ENCODE results near the gene HSPB6. TPM values are rescaled to one million over a fixed set of nuclear protein-coding genes. Genes with fewer than 3 reads are reported as not detected.

HSPB6 gene
- total RNA-seq, 1 donor from 2014 or later: 21.7 TPM

DNA sequence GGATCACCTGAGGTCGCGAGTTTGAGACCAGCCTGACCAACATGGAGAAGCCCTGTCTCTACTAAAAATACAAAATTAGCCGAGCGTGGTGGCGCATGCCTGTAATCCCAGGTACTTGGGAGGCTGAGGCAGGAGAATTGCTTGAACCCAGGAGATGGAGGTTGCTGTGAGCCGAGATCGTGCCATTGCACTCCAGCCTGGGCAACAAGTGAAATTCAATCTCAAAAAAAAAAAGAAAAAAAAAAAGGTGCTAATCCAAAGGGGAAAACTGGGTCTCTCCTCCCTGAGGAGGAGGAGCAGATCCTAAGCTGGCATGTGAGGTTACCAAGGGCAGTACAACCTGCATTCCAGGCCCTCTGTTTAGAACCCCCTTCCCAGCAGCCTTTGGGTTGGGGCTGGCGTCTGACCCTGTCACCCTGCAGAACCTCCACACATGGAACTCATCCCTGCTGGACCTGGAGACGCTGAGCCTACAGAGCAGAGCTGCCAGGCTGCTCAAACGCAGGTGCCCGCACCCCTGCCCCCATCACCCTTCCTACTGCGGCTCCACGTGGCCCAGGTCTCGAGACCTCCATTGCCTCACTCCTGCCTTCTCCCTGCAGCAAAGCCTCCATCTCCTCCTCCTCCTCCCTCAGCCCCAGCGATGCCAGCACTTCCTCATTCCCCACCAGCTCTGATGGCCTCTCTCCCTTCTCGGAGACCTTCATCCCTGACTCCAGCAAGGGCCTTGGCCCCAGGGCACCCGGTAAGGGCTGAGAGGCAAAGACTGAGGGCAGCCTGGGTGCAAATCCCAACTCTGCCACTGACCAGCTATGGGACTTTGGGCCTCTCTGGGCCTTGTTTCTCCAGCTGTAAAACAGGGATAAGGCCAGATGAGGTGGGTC is 7.8 kb upstream of the HSPB6 start:
- DNase-seq (ENCODE audit: low spot score in 2 of 2, unreplicated experiment in 2 of 2): no peak
- Mint-ChIP-seq H3K4me1 (peaks cover 3% of the 10 kb centered on the region), H3K27ac (no peak overlapping the region), H3K27me3 (ENCODE audit: low read depth) (no peaks in the 10 kb centered on the region), H3K4me3 (no peak overlapping the region), H3K9me3 (no peaks in the 10 kb centered on the region), H3K36me3 (peaks cover 14% of the 10 kb centered on the region)
- no peak for TF ChIP-seq CTCF (IDR thresholded peaks at IDR 0.05; ENCODE audit: unreplicated experiment)

GRCh38 chr19:35760711-35761349 is 4.0 kb upstream of the HSPB6 start:
- no peak overlapping the region for H3K4me3 Mint-ChIP-seq
- TF ChIP-seq CTCF (IDR thresholded peaks at IDR 0.05; ENCODE audit: unreplicated experiment): no peak
- peaks cover 5% of the 10 kb centered on the region for H3K27me3 Mint-ChIP-seq (ENCODE audit: low read depth)
- no peak for DNase-seq (ENCODE audit: low spot score in 2 of 2, unreplicated experiment in 2 of 2)
- H3K9me3 Mint-ChIP-seq: no peaks in the 10 kb centered on the region
- H3K27ac Mint-ChIP-seq: no peak overlapping the region
- H3K4me1 Mint-ChIP-seq: peaks cover 18% of the 10 kb centered on the region
- peaks cover 7% of the 10 kb centered on the region for H3K36me3 Mint-ChIP-seq

GRCh38 chr19:35759697-35760096 is 2.9 kb upstream of the HSPB6 start:
- H3K4me3 Mint-ChIP-seq: peak overlapping the region; percentile 97
- peaks cover 21% of the 10 kb centered on the region for H3K4me1 Mint-ChIP-seq
- no peak overlapping the region for H3K27ac Mint-ChIP-seq
- DNase-seq (ENCODE audit: low spot score in 2 of 2, unreplicated experiment in 2 of 2): no peak
- H3K9me3 Mint-ChIP-seq: no peaks in the 10 kb centered on the region
- H3K27me3 Mint-ChIP-seq (ENCODE audit: low read depth): peaks cover 8% of the 10 kb centered on the region
- no peak for TF ChIP-seq CTCF (IDR thresholded peaks at IDR 0.05; ENCODE audit: unreplicated experiment)
- peaks cover 3% of the 10 kb centered on the region for H3K36me3 Mint-ChIP-seq

- no peak for TF ChIP-seq CTCF (IDR thresholded peaks at IDR 0.05; ENCODE audit: unreplicated experiment)
- peaks cover 4% of the 10 kb centered on the region for H3K36me3 Mint-ChIP-seq
- peak; percentile 95 to 97 for DNase-seq (ENCODE audit: low spot score in 2 of 2, unreplicated experiment in 2 of 2)
- H3K9me3 Mint-ChIP-seq: no peaks in the 10 kb centered on the region
- H3K27ac Mint-ChIP-seq: peak within 1 kb of the TSS; percentile 96
- peaks cover 21% of the 10 kb centered on the region for H3K4me1 Mint-ChIP-seq
- peak within 1 kb of the TSS; percentile 97 for H3K4me3 Mint-ChIP-seq
- peaks cover 9% of the 10 kb centered on the region for H3K27me3 Mint-ChIP-seq (ENCODE audit: low read depth)
Observed at GRCh38 chr19:35757749-35758608, 1.1 kb upstream of the HSPB6 start, which contains the start of gene PROSER3. Gene PROSER3, plus strand, starts transcription at chr19:35758176. Its CDS starts 40 bp downstream, at chr19:35758216.

GRCh38 chr19:35757231-35757748 is 461 bp upstream of the HSPB6 start:
- peak overlapping the region; percentile 97 for H3K4me3 Mint-ChIP-seq
- H3K9me3 Mint-ChIP-seq: no peaks in the 10 kb centered on the region
- TF ChIP-seq CTCF (IDR thresholded peaks at IDR 0.05; ENCODE audit: unreplicated experiment): no peak
- peaks cover 21% of the 10 kb centered on the region for H3K4me1 Mint-ChIP-seq
- H3K27ac Mint-ChIP-seq: peak overlapping the region; percentile 96
- H3K27me3 Mint-ChIP-seq (ENCODE audit: low read depth): peaks cover 9% of the 10 kb centered on the region
- DNase-seq (ENCODE audit: low spot score in 2 of 2, unreplicated experiment in 2 of 2): peak in 1 of 2 experiments; percentile 75
- peaks cover 4% of the 10 kb centered on the region for H3K36me3 Mint-ChIP-seq
